ENCODE results near the gene SIPA1.

DNA sequence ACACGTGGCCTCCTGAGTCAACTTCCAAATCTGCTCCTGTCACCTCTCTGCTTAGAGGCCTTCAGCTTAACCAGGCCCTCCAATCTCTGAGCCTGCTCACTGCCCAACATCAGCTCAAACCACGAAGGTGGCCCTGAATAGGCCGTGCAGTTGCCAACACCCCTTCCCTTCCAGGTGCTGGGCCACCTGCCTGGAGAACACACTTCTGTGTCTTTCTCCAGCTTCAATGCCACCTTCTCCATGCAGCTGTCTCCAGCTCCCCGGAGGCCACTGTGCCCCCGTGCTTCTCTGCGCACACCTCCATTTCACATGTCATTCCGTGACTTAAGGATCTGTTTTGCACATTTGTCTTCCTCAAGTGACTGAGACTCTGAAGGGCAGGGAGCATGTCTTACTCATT lies 19.5 kb downstream of the SIPA1 start:
- TF ChIP-seq, protein P1, sequence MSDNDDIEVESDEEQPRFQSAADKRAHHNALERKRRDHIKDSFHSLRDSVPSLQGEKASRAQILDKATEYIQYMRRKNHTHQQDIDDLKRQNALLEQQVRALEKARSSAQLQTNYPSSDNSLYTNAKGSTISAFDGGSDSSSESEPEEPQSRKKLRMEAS (IDR thresholded peaks at IDR 0.05) = no peak
- no peak for TF ChIP-seq ZNF274 (IDR thresholded peaks at IDR 0.05; ENCODE audit: low read depth, low read length)
- no peak for TF ChIP-seq CTCF (IDR thresholded peaks at IDR 0.05 in 2 of 3, conservative IDR thresholded peaks at IDR 0.05 in 1 of 3; ENCODE audit: borderline replicate concordance in 1 of 3, insufficient read depth in 1 of 3, low read depth in 2 of 3, low read length in 2 of 3)
- TF ChIP-seq EZH2 (IDR thresholded peaks at IDR 0.05) = no peak
- TF ChIP-seq RAD21 (IDR thresholded peaks at IDR 0.05; ENCODE audit: low read depth) = no peak
- no peak for TF ChIP-seq POLR2AphosphoS5 (IDR thresholded peaks at IDR 0.05; ENCODE audit: low read depth, low read length)
- no peak for TF ChIP-seq POLR2A (IDR thresholded peaks at IDR 0.05; ENCODE audit: borderline replicate concordance, extremely low read depth, insufficient read depth, insufficient read length)

Measured in HCT116 (cell line).